ENCODE data around the gene LCLAT1. TPM values are rescaled to one million over a fixed set of nuclear protein-coding genes. Genes with fewer than 3 reads are reported as not detected.

The LCLAT1 gene
- total and polyA plus RNA-seq, 2 of the 4 experiments (the other 2 are of a cell fraction) = 7.5 to 11.5 TPM

DNA sequence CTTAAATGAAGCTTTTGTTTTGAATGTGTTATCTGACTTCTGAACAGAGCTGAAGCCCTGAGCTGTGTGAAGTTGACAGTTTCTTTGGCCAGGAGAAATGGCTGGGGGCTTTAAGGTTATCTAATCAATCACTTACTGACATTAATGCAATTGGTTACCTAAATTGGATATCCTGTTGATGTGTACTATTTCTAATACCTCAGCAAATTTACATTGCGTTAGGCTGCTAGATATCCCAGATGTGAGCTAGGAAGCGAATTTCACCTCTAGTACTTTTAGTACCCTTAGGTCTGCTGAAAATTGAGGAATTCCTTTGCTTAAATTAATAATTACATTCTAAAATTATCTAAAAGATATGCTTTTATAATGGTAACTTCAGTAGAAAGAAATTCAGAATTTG is 102.0 kb downstream of the LCLAT1 start:
- no CpG with 5 or more reads among the region's 2 CpGs for WGBS, 2 experiments (ENCODE audit: extremely low coverage in 2 of 2, insufficient read length in 1 of 2)
- Histone ChIP-seq H2AK5ac (ENCODE audit: low read depth, low read length) (no peak overlapping the region), H3K9me3 (ENCODE audit: control insufficient read depth, insufficient read depth, low read length) (peaks cover 4% of the 10 kb centered on the region), H3K18ac (ENCODE audit: low read depth, low read length) (no peak overlapping the region), H2AK9ac (replicated peaks; ENCODE audit: low read depth, low read length, poor library complexity) (no peak overlapping the region), H4K91ac (ENCODE audit: insufficient read depth, low read depth, low read length) (no peak overlapping the region), H2BK5ac (ENCODE audit: low read depth, low read length, poor library complexity, severe bottlenecking) (no peak overlapping the region), H2BK20ac (ENCODE audit: low read depth, low read length) (no peak overlapping the region), H3K9ac (ENCODE audit: low read depth, low read length) (no peak overlapping the region), H3K79me1 (ENCODE audit: low read depth in 1 of 2, low read length in 2 of 2) (peaks cover 5 to 12% of the 10 kb centered on the region in 2 experiments; a peak in 2 of 4 replicates), H2BK120ac (ENCODE audit: low read depth, low read length) (no peak overlapping the region), H3K56ac (ENCODE audit: extremely low read depth, insufficient read depth, low read length) (no peak overlapping the region), H2AFZ (replicated peaks; ENCODE audit: low read length, poor library complexity) (no peak overlapping the region), H3K4me3 (ENCODE audit: insufficient read depth, low read depth, low read length) (no peak overlapping the region), H3K27me3 (ENCODE audit: control insufficient read depth, insufficient read depth, low read length) (no peaks in the 10 kb centered on the region), H3K14ac (replicated peaks; ENCODE audit: low read depth, low read length) (no peak overlapping the region), H3K27ac (ENCODE audit: insufficient read depth, low read length) (no peak overlapping the region), H3K4me1 (ENCODE audit: control insufficient read depth, insufficient read depth, low read length) (peaks cover 5% of the 10 kb centered on the region), H3K4me2 (ENCODE audit: low read depth, low read length) (no peak overlapping the region), H3K4ac (ENCODE audit: low read depth, low read length) (no peak overlapping the region), H3K36me3 (ENCODE audit: control insufficient read depth, insufficient read depth, low read length) (0 out of 2 replicates have a peak, but pooled peaks cover 1% of the 10 kb centered on the region), H3K9me1 (ENCODE audit: insufficient read depth, low read length) (no peaks in the 10 kb centered on the region), H4K20me1 (ENCODE audit: insufficient read depth, low read length) (no peaks in the 10 kb centered on the region), H2BK15ac (ENCODE audit: low read depth, low read length) (no peak overlapping the region), H3K23ac (ENCODE audit: low read depth, low read length) (no peak overlapping the region), H4K5ac (ENCODE audit: low read depth, low read length) (no peak overlapping the region), H4K8ac (ENCODE audit: low read depth in 2 of 2, low read length in 2 of 2) (no peak overlapping the region)
- in situ Hi-C loops (cut with MboI; ENCODE audit: low sequenced_read_pairs) = no loop called here
- DNase-seq (no peak), ATAC-seq (ENCODE audit: low read depth) (no peak)
- dilution Hi-C loops (cut with HindIII; ENCODE audit: low sequenced_read_pairs, unreplicated experiment) = no loop called here
- intact Hi-C loops (cut with micrococcal nuclease) = no loop called here
- no peak for TF ChIP-seq POLR2A (IDR thresholded peaks at IDR 0.05; ENCODE audit: low read depth, low read length)
- peak; percentile 56 for TF ChIP-seq MAFK (IDR thresholded peaks at IDR 0.05; ENCODE audit: low read depth, low read length)
- ChIA-PET CTCF (no interaction called here), POLR2A (ENCODE audit: unreplicated experiment) (no interaction called here)
- no TSS peak for BruUV-seq (replicated peaks)
